Kidney (tissue), 14 donors: Measurements from ENCODE around the gene ZNF22. TPM values are rescaled to one million over a fixed set of nuclear protein-coding genes. Genes with fewer than 3 reads are reported as not detected.

ENCODE experiments used
- DNase-seq, 5 donors: peaks; one replicate each; pipeline ENCODE4 v3.0.0-alpha.2; 2013 to 2020
- FAIRE-seq: peaks from 2 replicates; lab custom pipeline; 2012; peaks lifted over from hg19 to GRCh38; lab: Jason Lieb, UNC
- H3K27ac ChIP-seq, 2 donors: one replicate each; pipeline ENCODE4 v1.7.0; 2013; ENCODE audit warnings: low read depth in 2 of 2, low read length in 2 of 2, inconsistent platforms in 1 of 2
- H3K27me3 ChIP-seq: one replicate; pipeline ENCODE4 v1.7.1; 2013; ENCODE audit warnings: low read length, inconsistent platforms; ENCODE audit not compliant: control insufficient read depth, insufficient read depth
- H3K36me3 ChIP-seq, 3 donors: one replicate each; pipeline versions ENCODE4 v1.7.0 to v1.7.1; 2013; ENCODE audit warnings: low read length in 3 of 3, control low read depth in 1 of 3, inconsistent platforms in 1 of 3; ENCODE audit not compliant: insufficient read depth in 3 of 3, control insufficient read depth in 2 of 3
- H3K4me1 ChIP-seq, 3 donors: one replicate each; pipeline versions ENCODE4 v1.7.0 to v1.7.1; 2013; ENCODE audit warnings: low read length in 3 of 3, inconsistent platforms in 1 of 3, low read depth in 1 of 3; ENCODE audit not compliant: control insufficient read depth in 2 of 3, insufficient read depth in 2 of 3
- H3K4me3 ChIP-seq, 3 donors: one replicate each; pipeline versions ENCODE4 v1.7.0 to v1.8.1; 2013; ENCODE audit warnings: low read length in 3 of 3, control low read depth in 1 of 3, inconsistent platforms in 1 of 3
- H3K9ac ChIP-seq, 3 donors: one replicate each; pipeline versions ENCODE4 v1.7.0 to v1.7.1; 2013; ENCODE audit warnings: low read length in 3 of 3, control low read depth in 1 of 3, inconsistent platforms in 1 of 3
- H3K9me3 ChIP-seq, 3 donors: one replicate each; pipeline versions ENCODE4 v1.7.0 to v1.7.1; 2013; ENCODE audit warnings: low read length in 3 of 3, control low read depth in 1 of 3, inconsistent platforms in 1 of 3; ENCODE audit not compliant: control insufficient read depth in 2 of 3, insufficient read depth in 1 of 3
- intact Hi-C: fragments of 100-400 bp; cut with DNase I; formaldehyde crosslinking; loops from one replicate; pipeline ENCODE4 v1.11.1; 2022
- polyA plus RNA-seq: library from polyadenylated mRNA; stranded (reverse); fragments of 350-450 nt; fragmentation: Illumina TruSeq; extraction: RNeasy Lipid Tissue Mini Kit (QIAGEN cat#74804); gene quantifications from one replicate; pipeline ENCODE4 v1.2.3, GENCODE V29; 2014; ENCODE audit warnings: low read depth, low replicate concordance; ENCODE audit not compliant: insufficient read depth
- total RNA-seq: library from RNA; stranded (reverse); fragmentation: NEBNext Ultra II Directional; extraction: Animal tissue kit (Norgen Biotek cat#: 25700); gene quantifications from one replicate; pipeline ENCODE4 v1.2.1, GENCODE V29; 2021
- TF ChIP-seq, protein P1 (sequence below): IDR thresholded peaks from 3 replicates; pipeline ENCODE4 v1.5.1; 2012; ENCODE audit warnings: mild to moderate bottlenecking, moderate library complexity, borderline replicate concordance; ENCODE audit not compliant: insufficient read depth; ENCODE audit errors: extremely low read depth
- donor health status: control.
- donor health status: control.
- donor health status: control.
- donor health status: control.
- donor health status: control.
- donor health status: DM: yes; HTN: yes; CAD: no.
- donor health status: Normal renal cell carcinoma (clear cell type).

The ZNF22 gene
- total and polyA plus RNA-seq, 2 donors from 2014 or later = 18.7 to 24.5 TPM

DNA sequence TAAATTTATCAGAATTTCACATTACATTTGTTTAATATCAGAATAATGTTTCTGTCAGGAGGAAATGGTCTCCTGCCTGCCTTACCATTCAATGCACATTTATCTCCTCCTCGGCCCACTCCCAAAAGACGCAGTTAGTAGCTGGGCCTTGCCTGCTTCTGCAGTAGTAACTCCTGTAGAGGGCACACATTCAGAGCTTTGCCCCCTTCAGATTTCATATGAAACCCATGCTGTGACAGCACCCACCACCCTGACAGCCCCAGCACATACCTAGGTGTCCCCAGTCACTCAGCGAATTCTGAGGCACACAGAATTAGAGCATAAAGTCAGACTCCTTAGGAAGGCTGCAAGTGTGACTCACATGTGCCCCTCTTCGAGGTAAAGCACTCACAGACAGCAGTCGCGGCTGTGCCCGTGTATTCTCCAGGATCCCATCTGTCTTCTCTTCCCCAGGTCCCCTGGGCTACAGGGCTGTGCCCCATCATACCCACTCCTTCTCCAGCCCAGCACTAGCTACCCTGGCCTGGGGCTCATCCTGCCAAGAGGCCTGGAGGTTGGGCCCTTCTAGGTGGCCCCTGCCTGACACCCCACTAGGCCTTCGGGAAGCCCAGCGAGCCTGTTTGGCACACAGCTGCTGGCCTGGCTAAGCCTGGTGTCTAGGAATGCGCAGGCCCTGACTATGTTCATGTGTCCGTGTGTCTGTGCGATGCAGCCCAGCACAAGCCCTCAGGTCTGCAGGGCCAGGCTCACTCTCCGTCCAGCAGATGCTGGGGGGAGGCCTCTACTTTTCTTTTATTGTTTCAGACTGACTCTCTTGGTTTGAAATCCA is 17.4 kb upstream of the ZNF22 start:
- H3K4me3 ChIP-seq = no peak overlapping the region
- H3K36me3 ChIP-seq = peaks cover 0 to 40% (median 9%) of the 10 kb centered on the region in 3 donors
- H3K27me3 ChIP-seq = no peaks in the 10 kb centered on the region
- no peak overlapping the region for H3K9ac ChIP-seq
- TF ChIP-seq, protein P1, sequence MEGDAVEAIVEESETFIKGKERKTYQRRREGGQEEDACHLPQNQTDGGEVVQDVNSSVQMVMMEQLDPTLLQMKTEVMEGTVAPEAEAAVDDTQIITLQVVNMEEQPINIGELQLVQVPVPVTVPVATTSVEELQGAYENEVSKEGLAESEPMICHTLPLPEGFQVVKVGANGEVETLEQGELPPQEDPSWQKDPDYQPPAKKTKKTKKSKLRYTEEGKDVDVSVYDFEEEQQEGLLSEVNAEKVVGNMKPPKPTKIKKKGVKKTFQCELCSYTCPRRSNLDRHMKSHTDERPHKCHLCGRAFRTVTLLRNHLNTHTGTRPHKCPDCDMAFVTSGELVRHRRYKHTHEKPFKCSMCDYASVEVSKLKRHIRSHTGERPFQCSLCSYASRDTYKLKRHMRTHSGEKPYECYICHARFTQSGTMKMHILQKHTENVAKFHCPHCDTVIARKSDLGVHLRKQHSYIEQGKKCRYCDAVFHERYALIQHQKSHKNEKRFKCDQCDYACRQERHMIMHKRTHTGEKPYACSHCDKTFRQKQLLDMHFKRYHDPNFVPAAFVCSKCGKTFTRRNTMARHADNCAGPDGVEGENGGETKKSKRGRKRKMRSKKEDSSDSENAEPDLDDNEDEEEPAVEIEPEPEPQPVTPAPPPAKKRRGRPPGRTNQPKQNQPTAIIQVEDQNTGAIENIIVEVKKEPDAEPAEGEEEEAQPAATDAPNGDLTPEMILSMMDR = no peak
- intact Hi-C loops = no loop called here
- no peak for FAIRE-seq
- H3K9me3 ChIP-seq = no peaks in the 10 kb centered on the region
- no peak overlapping the region for H3K27ac ChIP-seq
- peaks cover 0 to 34% (median 16%) of the 10 kb centered on the region in 3 donors for H3K4me1 ChIP-seq
- peak in 2 of 5 donors; percentile 27 to 38 for DNase-seq

DNA sequence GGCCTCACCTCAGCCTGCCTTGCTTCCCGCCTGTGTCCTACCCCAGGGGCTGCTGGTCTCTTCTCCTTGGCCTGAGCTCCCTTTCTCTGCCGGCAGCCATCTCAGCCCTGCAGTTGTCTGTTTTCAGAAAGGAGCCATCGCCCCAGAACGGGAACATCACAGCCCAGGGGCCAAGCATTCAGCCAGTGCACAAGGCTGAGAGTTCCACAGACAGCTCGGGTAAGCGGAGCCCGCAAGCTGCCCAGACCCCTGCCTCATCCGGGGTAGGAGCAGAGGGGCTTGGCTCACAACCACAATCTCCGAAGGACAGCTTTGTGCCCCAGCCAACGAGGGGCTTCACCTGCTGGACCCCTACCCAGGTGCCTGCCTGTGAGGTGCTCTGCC is 16.8 kb upstream of the ZNF22 start:
- no peak overlapping the region for H3K4me3 ChIP-seq
- H3K9me3 ChIP-seq = no peaks in the 10 kb centered on the region
- no peaks in the 10 kb centered on the region for H3K27me3 ChIP-seq
- peak in 2 of 5 donors; percentile 27 to 56 for DNase-seq
- intact Hi-C loops = no loop called here
- H3K9ac ChIP-seq = no peak overlapping the region
- H3K27ac ChIP-seq = no peak overlapping the region
- no peak for FAIRE-seq
- H3K36me3 ChIP-seq = peaks cover 0 to 43% (median 15%) of the 10 kb centered on the region in 3 donors
- TF ChIP-seq, protein P1 = no peak
- H3K4me1 ChIP-seq = peaks cover 0 to 33% (median 14%) of the 10 kb centered on the region in 3 donors

DNA sequence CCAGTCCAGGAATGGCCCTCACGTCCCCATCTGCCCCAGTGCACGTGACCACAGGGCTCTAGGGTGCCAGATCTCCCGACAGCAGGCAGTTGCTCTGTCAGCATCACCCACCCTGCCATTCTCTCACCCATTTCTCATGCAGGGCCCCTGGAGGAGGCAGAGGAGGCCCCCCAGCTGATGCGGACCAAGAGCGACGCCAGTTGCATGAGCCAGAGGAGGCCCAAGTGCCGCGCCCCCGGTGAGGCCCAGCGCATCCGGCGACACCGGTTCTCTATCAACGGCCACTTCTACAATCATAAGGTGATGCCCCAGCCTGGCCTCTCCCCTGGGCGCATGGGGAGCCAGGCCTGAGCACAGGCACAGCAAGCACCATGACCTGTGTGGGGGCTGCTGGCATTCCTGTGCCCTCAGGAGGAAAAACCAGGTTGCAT is 16.0 kb upstream of the ZNF22 start:
- Histone ChIP-seq H3K27me3 (no peaks in the 10 kb centered on the region), H3K9ac (no peak overlapping the region), H3K9me3 (no peaks in the 10 kb centered on the region), H3K4me1 (peaks cover 0 to 26% (median 8%) of the 10 kb centered on the region in 3 donors), H3K27ac (no peak overlapping the region), H3K4me3 (no peak overlapping the region), H3K36me3 (peaks cover 0 to 51% (median 22%) of the 10 kb centered on the region in 3 donors)
- intact Hi-C loops = no loop called here
- DNase-seq (peak in 2 of 5 donors; percentile 32 to 74), FAIRE-seq (no peak)
- TF ChIP-seq, protein P1 = no peak
